Hematopoietic multipotent progenitor cell treated with erythropoietin and hydrocortisone succinate and interleukin-3 and kit ligand, for 4 days (in vitro differentiated cells): ENCODE measurements around the gene CACNB1.

Experiments
- DNase-seq: peaks from one replicate; pipeline ENCODE4 v3.0.0-alpha.2; 2015

The CACNB1 gene

GRCh38 chr17:39225308-39225958 lies 28.0 kb upstream of the CACNB1 start, which contains the start of gene STAC2:
Gene STAC2, minus strand, starts transcription at chr17:39225945. Its CDS starts 443 bp downstream, at chr17:39225502.
- DNase-seq: no peak

- DNase-seq: no peak
Measured at GRCh38 chr17:39224778-39225307, 27.4 kb upstream of the CACNB1 start.

- no peak for DNase-seq
Measured at GRCh38 chr17:39223907-39224777, 26.7 kb upstream of the CACNB1 start.

- no peak for DNase-seq
Measured at GRCh38 chr17:39222866-39223834, 25.7 kb upstream of the CACNB1 start.

GRCh38 chr17:39222151-39222550 lies 24.7 kb upstream of the CACNB1 start:
- no peak for DNase-seq

GRCh38 chr17:39221572-39221971 lies 24.1 kb upstream of the CACNB1 start:
- no peak for DNase-seq

- no peak for DNase-seq
Measured at GRCh38 chr17:39219647-39220154, 22.2 kb upstream of the CACNB1 start.

GRCh38 chr17:39218906-39219305 lies 21.4 kb upstream of the CACNB1 start:
- no peak for DNase-seq

- DNase-seq: no peak
Measured at GRCh38 chr17:39217734-39218369, 20.4 kb upstream of the CACNB1 start.

GRCh38 chr17:39213852-39214251 lies 16.4 kb upstream of the CACNB1 start:
- DNase-seq: no peak

GRCh38 chr17:39212841-39213480 lies 15.5 kb upstream of the CACNB1 start:
- no peak for DNase-seq

GRCh38 chr17:39212195-39212810 lies 14.8 kb upstream of the CACNB1 start:
- peak; percentile 35 for DNase-seq

GRCh38 chr17:39210093-39210434 lies 12.6 kb upstream of the CACNB1 start:
- DNase-seq: no peak

GRCh38 chr17:39209317-39210092 lies 12.0 kb upstream of the CACNB1 start:
- peak; percentile 58 for DNase-seq

GRCh38 chr17:39208893-39209292 lies 11.4 kb upstream of the CACNB1 start:
- peak; percentile 49 for DNase-seq

GRCh38 chr17:39208136-39208535 lies 10.7 kb upstream of the CACNB1 start:
- no peak for DNase-seq

- DNase-seq: peak; percentile 34
Measured at GRCh38 chr17:39205112-39205526, 7.7 kb upstream of the CACNB1 start.

GRCh38 chr17:39204245-39204644 lies 6.8 kb upstream of the CACNB1 start:
- DNase-seq: no peak

GRCh38 chr17:39200957-39201510 lies 3.6 kb upstream of the CACNB1 start:
- DNase-seq: peak; percentile 59
